H1 (cell line): ENCODE measurements around the gene CREBZF. TPM values are rescaled to one million over a fixed set of nuclear protein-coding genes. Genes with fewer than 3 reads are reported as not detected.

Source experiments
- CTCF ChIA-PET: fragments of 300-600 bp; sonication (Branson Sonifier 250); formaldehyde crosslinking; loops from one replicate; lab custom pipeline; 2021; ENCODE audit not compliant: partially characterized antibody; lab: Charles Lee
- POLR2A ChIA-PET: fragments of 300-600 bp; sonication (Branson Sonifier 250); formaldehyde crosslinking; loops from one replicate; lab custom pipeline; 2021; ENCODE audit warnings: inconsistent platforms; ENCODE audit not compliant: partially characterized antibody; lab: Charles Lee
- DNase-seq, 2 experiments: peaks; one replicate each; pipeline versions ENCODE4 v3.0.0 to v3.0.0-alpha.2; 2010 to 2022; ENCODE audit warnings: low spot score in 2 of 2, low read depth in 1 of 2, mixed read lengths in 1 of 2
- FAIRE-seq: peaks from 2 replicates; lab custom pipeline; 2011; peaks lifted over from hg19 to GRCh38; lab: Jason Lieb, UNC
- H2AFZ ChIP-seq: 2 replicates; pipeline ENCODE4 v1.8.1; 2012; ENCODE audit warnings: low read length, inconsistent platforms
- H2AK5ac ChIP-seq: 2 replicates; pipeline ENCODE4 v1.6.1; 2013; ENCODE audit warnings: low read depth, low read length
- H2BK120ac ChIP-seq: replicated peaks from 2 replicates; pipeline ENCODE3; 2013; ENCODE audit warnings: low read depth, low read length, inconsistent platforms
- H2BK12ac ChIP-seq: 2 replicates; pipeline ENCODE4 v1.6.1; 2013; ENCODE audit warnings: low read depth, low read length
- H2BK15ac ChIP-seq: 2 replicates; pipeline ENCODE4 v1.6.1; 2013; ENCODE audit warnings: low read length
- H2BK20ac ChIP-seq: 2 replicates; pipeline ENCODE4 v1.6.1; 2013; ENCODE audit warnings: low read length
- H2BK5ac ChIP-seq: 2 replicates; pipeline ENCODE4 v1.6.1; 2013; ENCODE audit warnings: low read depth, low read length
- H3K14ac ChIP-seq: 2 replicates; pipeline ENCODE4 v1.6.1; 2013; ENCODE audit warnings: inconsistent platforms; ENCODE audit not compliant: insufficient read length
- H3K18ac ChIP-seq: 2 replicates; pipeline ENCODE4 v1.6.1; 2013; ENCODE audit warnings: low read length; ENCODE audit errors: extremely low read depth
- H3K23ac ChIP-seq: 2 replicates; pipeline ENCODE4 v1.6.1; 2013; ENCODE audit warnings: inconsistent platforms; ENCODE audit not compliant: insufficient read length
- H3K23me2 ChIP-seq: 2 replicates; pipeline ENCODE4 v1.6.1; 2013; ENCODE audit warnings: low read depth, low read length
- H3K27ac ChIP-seq: 2 replicates; pipeline ENCODE4 v1.6.1; 2011; ENCODE audit warnings: low read depth, low read length, inconsistent platforms
- H3K27me3 ChIP-seq, 4 experiments: replicated peaks in 1 of 4; 1 replicate in 1 of 4; 2 replicates in 3 of 4; pipeline versions ENCODE4 v1.6.1 to v1.8.1; 2011 to 2013; ENCODE audit warnings: low read length in 3 of 4, mild to moderate bottlenecking in 3 of 4, inconsistent platforms in 2 of 4, mixed read lengths in 2 of 4, moderate library complexity in 1 of 4; ENCODE audit not compliant: control insufficient read depth in 3 of 4, insufficient read depth in 3 of 4; ENCODE audit errors: extremely low read depth in 1 of 4
- H3K36me3 ChIP-seq, 4 experiments: 2 replicates each; pipeline versions ENCODE4 v1.6.1 to v1.8.1; 2011 to 2013; ENCODE audit warnings: mild to moderate bottlenecking in 4 of 4, low read length in 3 of 4, moderate library complexity in 2 of 4, control low read depth in 1 of 4, inconsistent platforms in 1 of 4; ENCODE audit not compliant: insufficient read depth in 4 of 4, control insufficient read depth in 2 of 4
- H3K4ac ChIP-seq: replicated peaks from 2 replicates; pipeline ENCODE3; 2013; ENCODE audit warnings: low read length, low read depth, mixed read lengths, inconsistent platforms; ENCODE audit not compliant: insufficient read length
- H3K4me1 ChIP-seq, 4 experiments: replicated peaks in 1 of 4; 1 replicate in 1 of 4; 2 replicates in 3 of 4; pipeline versions ENCODE4 v1.6.1 to v1.8.1; 2011 to 2013; ENCODE audit warnings: low read length in 3 of 4, inconsistent platforms in 2 of 4, mixed read lengths in 1 of 4; ENCODE audit not compliant: insufficient read depth in 4 of 4, control insufficient read depth in 3 of 4
- H3K4me2 ChIP-seq, 2 experiments: 2 replicates each; pipeline versions ENCODE4 v1.6.1 to v1.8.1; 2011 to 2013; ENCODE audit warnings: low read depth in 2 of 2, low read length in 2 of 2, control low read depth in 1 of 2, inconsistent platforms in 1 of 2, mild to moderate bottlenecking in 1 of 2; ENCODE audit not compliant: insufficient read depth in 1 of 2
- H3K4me3 ChIP-seq, 4 experiments: fragments of 200-600, 300-600 bp in 1 of 4; sonication (generic), shearing (Covaris generic), sonication (Bioruptor Twin) in 1 of 4; 2 replicates each; pipeline versions ENCODE4 v1.5.1 to v1.8.1; 2011 to 2016; ENCODE audit warnings: low read length in 4 of 4, low read depth in 3 of 4, control low read depth in 2 of 4, inconsistent platforms in 2 of 4, mild to moderate bottlenecking in 2 of 4, mixed read lengths in 1 of 4, moderate library complexity in 1 of 4; ENCODE audit not compliant: insufficient read depth in 2 of 4; ENCODE audit errors: extremely low read depth in 1 of 4
- H3K56ac ChIP-seq: replicated peaks from 2 replicates; pipeline ENCODE3; 2013; ENCODE audit warnings: low read depth, mild to moderate bottlenecking, mixed read lengths, low read length, inconsistent platforms; ENCODE audit not compliant: insufficient read length
- H3K79me1 ChIP-seq: 2 replicates; pipeline ENCODE4 v1.6.1; 2013; ENCODE audit warnings: low read depth, low read length, control low read depth
- H3K79me2 ChIP-seq, 2 experiments: 2 replicates each; pipeline versions ENCODE4 v1.6.1 to v1.8.1; 2012 to 2013; ENCODE audit warnings: low read length in 2 of 2, mild to moderate bottlenecking in 2 of 2, inconsistent platforms in 1 of 2; ENCODE audit not compliant: insufficient read depth in 2 of 2, control insufficient read depth in 1 of 2
- H3K9ac ChIP-seq, 4 experiments: replicated peaks in 1 of 4; 1 replicate in 1 of 4; 2 replicates in 3 of 4; pipeline versions ENCODE4 v1.6.1 to v1.8.1; 2011 to 2013; ENCODE audit warnings: low read depth in 3 of 4, low read length in 3 of 4, control low read depth in 2 of 4, mild to moderate bottlenecking in 2 of 4, moderate library complexity in 2 of 4, inconsistent platforms in 1 of 4; ENCODE audit errors: extremely low read depth in 1 of 4
- H3K9me3 ChIP-seq, 2 experiments: 2 replicates each; pipeline versions ENCODE4 v1.6.1 to v1.8.1; 2012 to 2013; ENCODE audit warnings: mild to moderate bottlenecking in 2 of 2, moderate library complexity in 2 of 2, control low read depth in 1 of 2, inconsistent platforms in 1 of 2, low read depth in 1 of 2, low read length in 1 of 2, mixed read lengths in 1 of 2; ENCODE audit not compliant: insufficient read depth in 2 of 2
- H4K20me1 ChIP-seq, 2 experiments: replicated peaks in 1 of 2; 2 replicates each; pipeline versions ENCODE3 to v1.8.1; 2011 to 2013; ENCODE audit warnings: inconsistent platforms in 2 of 2, low read length in 2 of 2, mild to moderate bottlenecking in 1 of 2; ENCODE audit not compliant: insufficient read depth in 2 of 2, control insufficient read depth in 1 of 2
- H4K5ac ChIP-seq: 2 replicates; pipeline ENCODE4 v1.6.1; 2013; ENCODE audit warnings: low read length, low read depth, mixed read lengths, inconsistent platforms; ENCODE audit not compliant: insufficient read length
- H4K8ac ChIP-seq: 2 replicates; pipeline ENCODE4 v1.8.0; 2013; ENCODE audit warnings: mild to moderate bottlenecking, moderate library complexity, low read length, inconsistent platforms; ENCODE audit not compliant: insufficient read depth; ENCODE audit errors: extremely low read depth
- H4K91ac ChIP-seq: replicated peaks from 2 replicates; pipeline ENCODE3; 2013; ENCODE audit warnings: low read length, mixed read lengths, inconsistent platforms; ENCODE audit not compliant: insufficient read length
- RBBP5 ChIP-seq: IDR thresholded peaks from 2 replicates; pipeline ENCODE4 v1.7.1; 2012; ENCODE audit warnings: low read depth, mild to moderate bottlenecking, inconsistent platforms, low read length, moderate library complexity, borderline replicate concordance
- SP1 ChIP-seq: IDR thresholded peaks from 2 replicates; pipeline ENCODE4 v1.6.1; 2011; ENCODE audit warnings: low read depth, low read length
- SUZ12 ChIP-seq: fragments of 200-600 bp; sonication (generic); IDR thresholded peaks from 2 replicates; pipeline ENCODE4 v1.6.1; 2012; ENCODE audit warnings: mild to moderate bottlenecking, inconsistent platforms, low read length, moderate library complexity, mixed read lengths
- WGBS, 2 experiments: shearing (Covaris generic) in 1 of 2; methylation state at CpG; one replicate each; pipeline versions ENCODE4 v1.1.6 to v1.1.7; 2013 to 2015; ENCODE audit warnings: low lambda C conversion rate in 2 of 2, mixed read lengths in 2 of 2, inconsistent platforms in 1 of 2, low coverage in 1 of 2, missing lambda C conversion rate in 1 of 2; ENCODE audit not compliant: insufficient replicate concordance in 2 of 2, insufficient coverage in 1 of 2, insufficient read length in 1 of 2; ENCODE audit errors: extremely low coverage in 1 of 2, missing lambda C conversion rate in 1 of 2; 5-methylcytosine and 5-hydroxymethylcytosine counted together
- polyA plus RNA-seq, 7 experiments: library from polyadenylated mRNA; depleted of rRNA in 3 of 7; stranded (reverse) in 5 of 7; unstranded in 2 of 7; fragments of >200 nt in 5 of 7; fragments of 200-250 nt in 2 of 7; gene quantifications; 1 replicate in 5 of 7; 2 replicates in 1 of 7; 4 replicates in 1 of 7; pipeline versions ENCODE4 v1.2.1 to v1.2.3, GENCODE V29; 2011 to 2013; ENCODE audit warnings: missing spikeins in 2 of 7, mixed read lengths in 2 of 7
- total RNA-seq: library from RNA; stranded (reverse); fragmentation: NEBNext Ultra II Directional; extraction: Animal tissue kit (Norgen Biotek cat#: 25700); gene quantifications from 2 replicates; pipeline ENCODE4 v1.2.1, GENCODE V29; 2021

Gene CREBZF
- total and polyA plus RNA-seq, 2 of the 8 experiments (the other 6 are each of a cell fraction or from before 2014, with no cell fraction given) = 15.4 to 44.9 TPM

GRCh38 chr11:85680897-85681296 lies 16.0 kb upstream of the CREBZF start:
- Histone ChIP-seq H3K56ac (no peak overlapping the region), H3K79me2 (no peaks in the 10 kb centered on the region), H3K4me1 (peaks cover 0 to 3% (median 0%) of the 10 kb centered on the region in 4 experiments; a peak in 3 of 7 replicates), H2BK5ac (no peak overlapping the region), H3K9me3 (no peaks in the 10 kb centered on the region), H2BK15ac (no peak overlapping the region), H3K36me3 (no peaks in the 10 kb centered on the region), H3K9ac (no peak overlapping the region), H3K4me3 (no peak overlapping the region), H3K4me2 (no peak overlapping the region; a peak in 1 of 4 replicates), H2BK120ac (no peak overlapping the region), H4K8ac (peak overlapping the region; percentile 21; the same call in 1 of the 2 replicates), H2AFZ (peak overlapping the region; percentile 59; the same call in 1 of the 2 replicates), H3K14ac (no peak overlapping the region), H3K23me2 (peaks cover 2% of the 10 kb centered on the region; the same call in 1 of the 2 replicates), H3K27me3 (no peaks in the 10 kb centered on the region; a peak in 1 of 7 replicates), H2BK20ac (no peak overlapping the region), H2AK5ac (no peak overlapping the region), H3K79me1 (no peaks in the 10 kb centered on the region), H3K23ac (no peak overlapping the region), H4K5ac (no peak overlapping the region), H4K91ac (no peak overlapping the region), H3K4ac (no peak overlapping the region), H3K18ac (no peak overlapping the region), H2BK12ac (no peak overlapping the region), H4K20me1 (no peaks in the 10 kb centered on the region), H3K27ac (no peak overlapping the region)
- POLR2A ChIA-PET = interaction anchor here (0.9 to 1.2 kb wide), 3 partner anchors 8 to 45 kb away, joined by 3 to 4 read pairs (median 3); no protein-coding TSS in a partner anchor
- FAIRE-seq (peak; percentile 13), DNase-seq (no peak)
- TF ChIP-seq SP1 (peak; percentile 60; the same call in 1 of the 2 replicates), SUZ12 (no peak), RBBP5 (no peak)
- CTCF ChIA-PET = interaction anchor here (0.8 to 1.5 kb wide), 5 partner anchors 8 to 147 kb away, joined by 3 to 7 read pairs (median 3); no protein-coding TSS in a partner anchor
- WGBS, 2 experiments = 87% methylated on average over 1 of the region's 1 CpG; no CpG with 5 or more reads in 1 of the 2 experiments
